ENCODE measurements around the gene SCN10A.

DNA sequence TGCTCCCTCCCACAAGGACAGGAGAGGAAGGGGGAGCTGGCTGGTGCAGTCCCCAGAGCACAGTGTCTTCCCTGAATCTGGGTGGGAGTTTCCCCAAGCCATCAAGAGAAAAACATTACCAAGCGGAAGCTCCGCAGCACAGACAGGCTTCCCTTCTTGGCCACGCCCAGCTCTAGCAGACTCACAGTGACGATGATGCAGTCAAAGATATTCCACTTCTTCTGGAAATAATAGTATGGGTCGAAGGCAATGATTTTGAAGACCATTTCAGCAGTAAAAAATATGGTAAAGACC, 76.7 kb downstream of the SCN10A start:
- TF ChIP-seq, protein P1, sequence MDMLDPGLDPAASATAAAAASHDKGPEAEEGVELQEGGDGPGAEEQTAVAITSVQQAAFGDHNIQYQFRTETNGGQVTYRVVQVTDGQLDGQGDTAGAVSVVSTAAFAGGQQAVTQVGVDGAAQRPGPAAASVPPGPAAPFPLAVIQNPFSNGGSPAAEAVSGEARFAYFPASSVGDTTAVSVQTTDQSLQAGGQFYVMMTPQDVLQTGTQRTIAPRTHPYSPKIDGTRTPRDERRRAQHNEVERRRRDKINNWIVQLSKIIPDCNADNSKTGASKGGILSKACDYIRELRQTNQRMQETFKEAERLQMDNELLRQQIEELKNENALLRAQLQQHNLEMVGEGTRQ (IDR thresholded peaks at IDR 0.05): no peak
- TF ChIP-seq, protein P2, sequence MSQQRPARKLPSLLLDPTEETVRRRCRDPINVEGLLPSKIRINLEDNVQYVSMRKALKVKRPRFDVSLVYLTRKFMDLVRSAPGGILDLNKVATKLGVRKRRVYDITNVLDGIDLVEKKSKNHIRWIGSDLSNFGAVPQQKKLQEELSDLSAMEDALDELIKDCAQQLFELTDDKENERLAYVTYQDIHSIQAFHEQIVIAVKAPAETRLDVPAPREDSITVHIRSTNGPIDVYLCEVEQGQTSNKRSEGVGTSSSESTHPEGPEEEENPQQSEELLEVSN (IDR thresholded peaks at IDR 0.05; ENCODE audit: borderline replicate concordance, low read depth): no peak
- TF ChIP-seq, protein P3, sequence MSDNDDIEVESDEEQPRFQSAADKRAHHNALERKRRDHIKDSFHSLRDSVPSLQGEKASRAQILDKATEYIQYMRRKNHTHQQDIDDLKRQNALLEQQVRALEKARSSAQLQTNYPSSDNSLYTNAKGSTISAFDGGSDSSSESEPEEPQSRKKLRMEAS (IDR thresholded peaks at IDR 0.05): no peak
- TF ChIP-seq POLR2A (IDR thresholded peaks at IDR 0.05; ENCODE audit: low read length) (no peak), CTCF (IDR thresholded peaks at IDR 0.05) (no peak), FOXS1 (CRISPR knock-in tag; IDR thresholded peaks at IDR 0.05) (no peak)

Measured in A549 (cell line).